ENCODE results near the gene SAMD14. TPM values are rescaled to one million over a fixed set of nuclear protein-coding genes. Genes with fewer than 3 reads are reported as not detected.

Gene SAMD14
- total and polyA plus RNA-seq, 12 donors: 1.5 to 3.8 (median 2.0) TPM

- ATAC-seq: no peak
- DNase-seq: no peak
- intact Hi-C loops (cut with DNase I): loop anchor here in 4 of 10 donors (2.0 to 10.0 kb wide), 4 partner anchors 29 to 125 kb away; no protein-coding TSS in a partner anchor
- peaks cover 5 to 80% (median 40%) of the 10 kb centered on the region in 9 donors for H3K4me1 ChIP-seq
- no peak for TF ChIP-seq CTCF (IDR thresholded peaks at IDR 0.05)
- H3K4me3 ChIP-seq: no peak overlapping the region
- peak overlapping the region in 4 of 10 donors; percentile 72 to 94 (median 79) for H3K27ac ChIP-seq
- H3K36me3 ChIP-seq: peaks cover 0 to 16% (median 0%) of the 10 kb centered on the region in 9 donors
- H3K27me3 ChIP-seq: no peaks in the 10 kb centered on the region
- no peaks in the 10 kb centered on the region for H3K9me3 ChIP-seq
- 84 to 85% methylated on average over 9 of the region's 9 CpGs for WGBS, 2 donors
Observed at GRCh38 chr17:50169881-50170459, 40.0 kb upstream of the SAMD14 start.

DNA sequence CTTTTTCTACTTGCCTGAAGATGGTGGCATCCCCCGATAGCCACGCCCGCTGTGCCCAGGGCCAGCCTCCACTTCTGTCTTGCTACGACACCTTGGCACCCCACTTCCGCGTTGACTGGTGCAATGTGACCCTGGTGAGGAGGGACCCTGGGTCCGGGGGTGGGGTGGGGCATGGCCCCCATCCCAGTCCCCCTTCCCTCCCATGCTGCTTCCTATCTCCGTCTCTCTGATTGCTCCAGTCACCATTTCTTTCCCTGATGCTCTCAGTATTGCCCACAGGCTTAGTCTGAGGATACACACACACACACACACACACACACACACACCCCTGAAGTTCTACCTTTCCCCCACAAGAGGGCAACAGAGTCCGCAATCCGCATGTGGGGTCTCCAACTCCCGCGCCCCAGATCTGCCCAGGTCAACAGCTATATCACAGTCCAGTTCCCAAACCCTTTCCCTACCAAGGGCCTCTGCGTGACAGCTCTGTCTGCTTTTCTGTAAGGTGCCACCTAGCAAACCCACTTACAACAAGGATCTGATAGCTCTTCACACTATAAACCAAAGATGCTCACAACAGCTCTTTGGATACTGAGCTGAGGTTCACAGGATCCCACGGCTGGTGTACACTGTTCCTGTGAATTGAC is 39.3 kb upstream of the SAMD14 start:
- peak in 4 of 8 donors; percentile 1 to 30 (median 5) for ATAC-seq
- Histone ChIP-seq H3K4me3 (no peak overlapping the region), H3K36me3 (peaks cover 0 to 16% (median 0%) of the 10 kb centered on the region in 9 donors), H3K27ac (peak overlapping the region in 2 of 10 donors; percentile 35 to 94), H3K27me3 (no peaks in the 10 kb centered on the region), H3K4me1 (peaks cover 5 to 83% (median 42%) of the 10 kb centered on the region in 9 donors), H3K9me3 (no peaks in the 10 kb centered on the region)
- peak; percentile 24 to 57 for DNase-seq
- WGBS, 2 donors: 32 to 37% methylated on average over 14 of the region's 14 CpGs
- intact Hi-C loops (cut with DNase I): loop anchor here in 4 of 10 donors (2.0 to 10.0 kb wide), 4 partner anchors 30 to 126 kb away; no protein-coding TSS in a partner anchor
- TF ChIP-seq CTCF (IDR thresholded peaks at IDR 0.05): peak; percentile 23 to 69 (median 57)

GRCh38 chr17:50168319-50168718 is 38.4 kb upstream of the SAMD14 start:
- peaks cover 0 to 16% (median 0%) of the 10 kb centered on the region in 9 donors for H3K36me3 ChIP-seq
- H3K27ac ChIP-seq: peak overlapping the region in 1 of 10 donors; percentile 58
- H3K4me3 ChIP-seq: peak overlapping the region in 1 of 10 donors; percentile 43
- DNase-seq: no peak
- H3K27me3 ChIP-seq: no peaks in the 10 kb centered on the region
- H3K4me1 ChIP-seq: peaks cover 5 to 80% (median 33%) of the 10 kb centered on the region in 9 donors
- intact Hi-C loops (cut with DNase I): loop anchor here in 4 of 10 donors (2.0 to 10.0 kb wide), 4 partner anchors 30 to 126 kb away; no protein-coding TSS in a partner anchor
- TF ChIP-seq CTCF (IDR thresholded peaks at IDR 0.05): no peak
- WGBS, 2 donors: 74 to 76% methylated on average over 13 of the region's 13 CpGs
- H3K9me3 ChIP-seq: no peaks in the 10 kb centered on the region
- ATAC-seq: no peak

DNA sequence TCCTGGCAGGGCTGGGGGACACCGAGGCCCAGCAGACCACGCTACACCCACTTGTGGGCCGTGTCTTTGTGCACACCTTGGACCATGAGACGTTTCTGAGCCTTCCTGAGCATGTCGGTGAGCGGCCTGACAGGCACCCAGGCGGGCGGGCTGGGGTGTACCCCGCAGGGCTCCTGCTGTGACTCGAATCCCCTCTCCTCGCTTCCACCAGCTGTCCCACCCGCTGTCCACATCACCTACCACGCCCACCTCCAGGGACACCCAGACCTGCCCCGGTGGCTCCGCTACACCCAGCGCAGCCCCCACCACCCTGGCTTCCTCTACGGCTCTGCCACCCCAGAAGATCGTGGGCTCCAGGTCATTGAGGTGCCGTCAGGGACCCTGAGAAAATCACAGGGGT is 37.4 kb upstream of the SAMD14 start:
- peaks cover 0 to 16% (median 0%) of the 10 kb centered on the region in 9 donors for H3K36me3 ChIP-seq
- no peaks in the 10 kb centered on the region for H3K27me3 ChIP-seq
- WGBS, 2 donors: 54 to 62% methylated on average over 19 of the region's 19 CpGs
- intact Hi-C loops (cut with DNase I): loop anchor here in 3 of 10 donors (5.0 to 10.0 kb wide), 3 partner anchors 53 to 127 kb away; no protein-coding TSS in a partner anchor
- H3K27ac ChIP-seq: peak overlapping the region in 7 of 10 donors; percentile 4 to 58 (median 52)
- ATAC-seq (no peak), DNase-seq (peak in 1 of 2 donors; percentile 12)
- peaks cover 5 to 76% (median 33%) of the 10 kb centered on the region in 9 donors for H3K4me1 ChIP-seq
- no peak for TF ChIP-seq CTCF (IDR thresholded peaks at IDR 0.05)
- peak overlapping the region in 8 of 10 donors; percentile 14 to 43 (median 36) for H3K4me3 ChIP-seq
- H3K9me3 ChIP-seq: no peaks in the 10 kb centered on the region
